Bronchial epithelial cell (primary cell): ENCODE data around the gene WASF3. TPM values are rescaled to one million over a fixed set of nuclear protein-coding genes. Genes with fewer than 3 reads are reported as not detected.
A peak's percentile ranks its signal among the peaks of the same experiment; 100 is the strongest.

Source experiments
- DNase-seq: peaks from one replicate; pipeline ENCODE4 v3.0.0-alpha.2; 2010; ENCODE audit warnings: low read depth
- FAIRE-seq: peaks from 2 replicates; lab custom pipeline; 2011; peaks lifted over from hg19 to GRCh38; lab: Jason Lieb, UNC
- H3K27me3 ChIP-seq: 2 replicates; pipeline ENCODE4 v1.5.1; 2011; ENCODE audit warnings: low read length; ENCODE audit not compliant: control insufficient read depth, insufficient read depth
- H3K36me3 ChIP-seq: 2 replicates; pipeline ENCODE4 v1.5.1; 2011; ENCODE audit warnings: low read length; ENCODE audit not compliant: control insufficient read depth, insufficient read depth
- H3K4me3 ChIP-seq: 2 replicates; pipeline ENCODE4 v1.5.1; 2011; ENCODE audit warnings: mild to moderate bottlenecking, low read depth, low read length, control low read depth
- CTCF ChIP-seq: IDR thresholded peaks from 2 replicates; pipeline ENCODE4 v1.5.1; 2011; ENCODE audit warnings: mild to moderate bottlenecking, moderate library complexity, low read length, control low read depth, inconsistent platforms; ENCODE audit not compliant: insufficient read depth, severe bottlenecking
- total RNA-seq: library from RNA; depleted of rRNA; stranded (reverse); fragments of >200 nt; gene quantifications from 2 replicates; pipeline ENCODE4 v1.2.1, GENCODE V29; 2014

Gene WASF3, protein sequence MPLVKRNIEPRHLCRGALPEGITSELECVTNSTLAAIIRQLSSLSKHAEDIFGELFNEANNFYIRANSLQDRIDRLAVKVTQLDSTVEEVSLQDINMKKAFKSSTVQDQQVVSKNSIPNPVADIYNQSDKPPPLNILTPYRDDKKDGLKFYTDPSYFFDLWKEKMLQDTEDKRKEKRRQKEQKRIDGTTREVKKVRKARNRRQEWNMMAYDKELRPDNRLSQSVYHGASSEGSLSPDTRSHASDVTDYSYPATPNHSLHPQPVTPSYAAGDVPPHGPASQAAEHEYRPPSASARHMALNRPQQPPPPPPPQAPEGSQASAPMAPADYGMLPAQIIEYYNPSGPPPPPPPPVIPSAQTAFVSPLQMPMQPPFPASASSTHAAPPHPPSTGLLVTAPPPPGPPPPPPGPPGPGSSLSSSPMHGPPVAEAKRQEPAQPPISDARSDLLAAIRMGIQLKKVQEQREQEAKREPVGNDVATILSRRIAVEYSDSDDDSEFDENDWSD
- total RNA-seq: 4.5 and 5.5 TPM in 2 replicates

- H3K4me3 ChIP-seq: peak within 1 kb of the TSS; percentile 70
- no peak for FAIRE-seq
- H3K36me3 ChIP-seq: no peaks in the 10 kb centered on the region
- no peaks in the 10 kb centered on the region for H3K27me3 ChIP-seq
- DNase-seq: peak; percentile 78
- no peak for TF ChIP-seq CTCF
Measured at GRCh38 chr13:26557393-26558073, at the start of gene WASF3. Gene WASF3 (plus strand): TSS chr13:26557683. CDS start chr13:26642271, 84,588 bp downstream.

GRCh38 chr13:26508885-26509284, 48.6 kb upstream of the WASF3 start:
- TF ChIP-seq CTCF: no peak
- H3K4me3 ChIP-seq: no peak overlapping the region
- FAIRE-seq (no peak), DNase-seq (peak; percentile 91)
- H3K27me3 ChIP-seq: no peaks in the 10 kb centered on the region
- H3K36me3 ChIP-seq: no peaks in the 10 kb centered on the region

GRCh38 chr13:26509491-26509890, 48.0 kb upstream of the WASF3 start:
- no peaks in the 10 kb centered on the region for H3K36me3 ChIP-seq
- DNase-seq (no peak), FAIRE-seq (no peak)
- no peaks in the 10 kb centered on the region for H3K27me3 ChIP-seq
- no peak overlapping the region for H3K4me3 ChIP-seq
- no peak for TF ChIP-seq CTCF

DNA sequence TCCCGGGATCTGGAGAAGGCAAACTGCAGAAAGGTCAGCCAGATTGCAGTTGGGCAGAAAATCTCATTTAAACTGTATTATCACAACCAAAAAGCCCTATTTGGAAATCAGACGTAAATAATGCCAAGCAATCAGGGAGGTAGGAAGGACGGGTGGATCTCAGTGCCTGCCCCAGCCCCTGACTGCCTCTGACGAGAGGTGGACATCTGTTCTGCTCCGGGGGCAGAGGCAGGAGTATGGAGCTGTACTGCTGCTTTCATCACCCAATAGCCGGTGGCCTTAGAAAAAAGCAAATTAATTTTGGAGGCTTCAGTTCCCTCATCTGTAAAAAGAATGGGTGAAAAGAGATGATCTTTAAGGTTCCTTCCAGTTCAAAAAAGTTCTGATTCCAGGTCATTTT, 43.6 kb upstream of the WASF3 start:
- H3K4me3 ChIP-seq: no peak overlapping the region
- no peak for TF ChIP-seq CTCF
- no peak for FAIRE-seq
- DNase-seq: no peak
- no peaks in the 10 kb centered on the region for H3K36me3 ChIP-seq
- H3K27me3 ChIP-seq: peaks cover 4% of the 10 kb centered on the region

GRCh38 chr13:26515721-26516120, 41.8 kb upstream of the WASF3 start:
- no peak for TF ChIP-seq CTCF
- DNase-seq (no peak), FAIRE-seq (no peak)
- H3K4me3 ChIP-seq: no peak overlapping the region
- H3K36me3 ChIP-seq: no peaks in the 10 kb centered on the region
- peaks cover 4% of the 10 kb centered on the region for H3K27me3 ChIP-seq
